ENCODE measurements around the gene RXFP3.

Gene RXFP3

DNA sequence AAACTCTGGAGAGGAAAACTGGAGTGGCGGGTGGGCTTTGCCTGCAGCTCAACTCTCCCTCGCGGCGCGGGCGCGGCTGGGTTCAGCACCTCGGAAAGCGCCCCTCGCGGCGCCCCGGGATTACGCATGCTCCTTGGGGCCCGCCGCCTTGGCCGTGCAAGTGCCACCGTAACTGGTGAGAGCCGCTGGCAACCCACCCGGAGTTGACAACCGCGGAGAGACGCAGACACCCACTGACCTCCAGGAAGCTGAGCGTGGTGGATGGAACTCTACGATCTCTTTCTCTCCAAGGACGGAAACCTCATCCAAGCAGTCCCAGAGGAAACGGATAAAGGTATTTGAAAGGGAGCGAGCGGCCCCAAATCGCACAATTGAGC, 194 bp upstream of the RXFP3 start:
- DNase-seq (ENCODE audit: extremely low read depth, low read depth) = peak; percentile 20
- TF ChIP-seq, protein P1, sequence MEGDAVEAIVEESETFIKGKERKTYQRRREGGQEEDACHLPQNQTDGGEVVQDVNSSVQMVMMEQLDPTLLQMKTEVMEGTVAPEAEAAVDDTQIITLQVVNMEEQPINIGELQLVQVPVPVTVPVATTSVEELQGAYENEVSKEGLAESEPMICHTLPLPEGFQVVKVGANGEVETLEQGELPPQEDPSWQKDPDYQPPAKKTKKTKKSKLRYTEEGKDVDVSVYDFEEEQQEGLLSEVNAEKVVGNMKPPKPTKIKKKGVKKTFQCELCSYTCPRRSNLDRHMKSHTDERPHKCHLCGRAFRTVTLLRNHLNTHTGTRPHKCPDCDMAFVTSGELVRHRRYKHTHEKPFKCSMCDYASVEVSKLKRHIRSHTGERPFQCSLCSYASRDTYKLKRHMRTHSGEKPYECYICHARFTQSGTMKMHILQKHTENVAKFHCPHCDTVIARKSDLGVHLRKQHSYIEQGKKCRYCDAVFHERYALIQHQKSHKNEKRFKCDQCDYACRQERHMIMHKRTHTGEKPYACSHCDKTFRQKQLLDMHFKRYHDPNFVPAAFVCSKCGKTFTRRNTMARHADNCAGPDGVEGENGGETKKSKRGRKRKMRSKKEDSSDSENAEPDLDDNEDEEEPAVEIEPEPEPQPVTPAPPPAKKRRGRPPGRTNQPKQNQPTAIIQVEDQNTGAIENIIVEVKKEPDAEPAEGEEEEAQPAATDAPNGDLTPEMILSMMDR (IDR thresholded peaks at IDR 0.05; ENCODE audit: low read depth, low read length) = no peak; the same call in 1 of the 2 replicates

DNA sequence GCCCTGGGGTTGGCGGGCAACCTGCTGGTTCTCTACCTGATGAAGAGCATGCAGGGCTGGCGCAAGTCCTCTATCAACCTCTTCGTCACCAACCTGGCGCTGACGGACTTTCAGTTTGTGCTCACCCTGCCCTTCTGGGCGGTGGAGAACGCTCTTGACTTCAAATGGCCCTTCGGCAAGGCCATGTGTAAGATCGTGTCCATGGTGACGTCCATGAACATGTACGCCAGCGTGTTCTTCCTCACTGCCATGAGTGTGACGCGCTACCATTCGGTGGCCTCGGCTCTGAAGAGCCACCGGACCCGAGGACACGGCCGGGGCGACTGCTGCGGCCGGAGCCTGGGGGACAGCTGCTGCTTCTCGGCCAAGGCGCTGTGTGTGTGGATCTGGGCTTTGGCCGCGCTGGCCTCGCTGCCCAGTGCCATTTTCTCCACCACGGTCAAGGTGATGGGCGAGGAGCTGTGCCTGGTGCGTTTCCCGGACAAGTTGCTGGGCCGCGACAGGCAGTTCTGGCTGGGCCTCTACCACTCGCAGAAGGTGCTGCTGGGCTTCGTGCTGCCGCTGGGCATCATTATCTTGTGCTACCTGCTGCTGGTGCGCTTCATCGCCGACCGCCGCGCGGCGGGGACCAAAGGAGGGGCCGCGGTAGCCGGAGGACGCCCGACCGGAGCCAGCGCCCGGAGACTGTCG, 976 bp downstream of the RXFP3 start:
- DNase-seq (ENCODE audit: extremely low read depth, low read depth) = no peak

DNA sequence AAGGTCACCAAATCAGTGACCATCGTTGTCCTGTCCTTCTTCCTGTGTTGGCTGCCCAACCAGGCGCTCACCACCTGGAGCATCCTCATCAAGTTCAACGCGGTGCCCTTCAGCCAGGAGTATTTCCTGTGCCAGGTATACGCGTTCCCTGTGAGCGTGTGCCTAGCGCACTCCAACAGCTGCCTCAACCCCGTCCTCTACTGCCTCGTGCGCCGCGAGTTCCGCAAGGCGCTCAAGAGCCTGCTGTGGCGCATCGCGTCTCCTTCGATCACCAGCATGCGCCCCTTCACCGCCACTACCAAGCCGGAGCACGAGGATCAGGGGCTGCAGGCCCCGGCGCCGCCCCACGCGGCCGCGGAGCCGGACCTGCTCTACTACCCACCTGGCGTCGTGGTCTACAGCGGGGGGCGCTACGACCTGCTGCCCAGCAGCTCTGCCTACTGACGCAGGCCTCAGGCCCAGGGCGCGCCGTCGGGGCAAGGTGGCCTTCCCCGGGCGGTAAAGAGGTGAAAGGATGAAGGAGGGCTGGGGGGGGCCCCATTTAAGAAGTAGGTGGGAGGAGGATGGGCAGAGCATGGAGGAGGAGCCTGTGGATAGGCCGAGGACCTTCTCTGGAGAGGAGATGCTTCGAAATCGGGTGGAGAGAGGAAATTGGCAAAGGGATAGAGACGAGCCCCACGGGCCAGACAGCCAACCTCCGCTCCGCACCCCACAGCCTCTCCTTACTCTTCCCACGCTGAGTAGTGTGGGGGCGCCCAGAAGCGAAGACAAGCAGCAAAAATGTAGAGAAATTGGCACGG, 1.7 kb downstream of the RXFP3 start:
- TF ChIP-seq, protein P1 (IDR thresholded peaks at IDR 0.05; ENCODE audit: low read depth, low read length) = no peak
- DNase-seq (ENCODE audit: extremely low read depth, low read depth) = no peak

More for the DNA sequence above, 976 bp downstream of the RXFP3 start:
- TF ChIP-seq, protein P1 (IDR thresholded peaks at IDR 0.05; ENCODE audit: low read depth, low read length) = no peak

DNA sequence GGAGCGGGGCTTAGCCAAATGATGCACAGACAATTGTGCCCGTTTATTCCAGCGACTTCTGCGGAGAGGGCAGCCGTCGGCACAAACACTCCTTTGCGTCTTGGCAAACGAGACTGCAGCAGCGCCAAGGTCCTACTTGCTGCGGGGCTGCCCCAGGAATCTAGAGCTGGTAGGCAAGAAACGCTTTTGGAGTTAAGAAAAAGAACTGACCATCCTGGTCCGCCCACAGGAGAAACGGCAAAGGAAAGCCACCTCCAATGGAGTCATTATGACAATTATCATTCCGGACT, 2.3 kb downstream of the RXFP3 start:
- TF ChIP-seq, protein P1 (IDR thresholded peaks at IDR 0.05; ENCODE audit: low read depth, low read length) = no peak

DNA sequence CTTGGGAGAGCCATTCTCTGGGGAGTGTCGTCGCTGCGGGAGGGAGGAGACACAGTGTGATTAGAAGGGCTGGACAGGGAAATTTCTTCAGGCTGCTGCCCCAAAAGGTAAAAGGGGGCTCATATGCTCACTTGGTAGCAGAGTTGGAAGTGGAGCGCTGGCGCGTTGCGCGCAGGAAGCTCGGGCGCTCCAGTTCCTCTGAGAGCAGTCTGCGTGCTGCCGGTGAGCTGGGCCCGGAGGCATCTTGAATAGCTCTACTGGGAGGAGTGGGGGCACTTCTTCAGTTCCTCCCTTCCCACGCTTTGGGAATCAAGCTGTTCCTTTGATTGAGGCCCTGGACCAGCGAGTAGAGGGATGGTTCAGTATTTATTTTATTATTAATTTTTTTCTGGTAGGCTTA, 2.7 kb downstream of the RXFP3 start:
- DNase-seq (ENCODE audit: extremely low read depth, low read depth) = no peak
- TF ChIP-seq, protein P1 (IDR thresholded peaks at IDR 0.05; ENCODE audit: low read depth, low read length) = no peak

More for the DNA sequence above, 2.3 kb downstream of the RXFP3 start:
- no peak for DNase-seq (ENCODE audit: extremely low read depth, low read depth)

DNA sequence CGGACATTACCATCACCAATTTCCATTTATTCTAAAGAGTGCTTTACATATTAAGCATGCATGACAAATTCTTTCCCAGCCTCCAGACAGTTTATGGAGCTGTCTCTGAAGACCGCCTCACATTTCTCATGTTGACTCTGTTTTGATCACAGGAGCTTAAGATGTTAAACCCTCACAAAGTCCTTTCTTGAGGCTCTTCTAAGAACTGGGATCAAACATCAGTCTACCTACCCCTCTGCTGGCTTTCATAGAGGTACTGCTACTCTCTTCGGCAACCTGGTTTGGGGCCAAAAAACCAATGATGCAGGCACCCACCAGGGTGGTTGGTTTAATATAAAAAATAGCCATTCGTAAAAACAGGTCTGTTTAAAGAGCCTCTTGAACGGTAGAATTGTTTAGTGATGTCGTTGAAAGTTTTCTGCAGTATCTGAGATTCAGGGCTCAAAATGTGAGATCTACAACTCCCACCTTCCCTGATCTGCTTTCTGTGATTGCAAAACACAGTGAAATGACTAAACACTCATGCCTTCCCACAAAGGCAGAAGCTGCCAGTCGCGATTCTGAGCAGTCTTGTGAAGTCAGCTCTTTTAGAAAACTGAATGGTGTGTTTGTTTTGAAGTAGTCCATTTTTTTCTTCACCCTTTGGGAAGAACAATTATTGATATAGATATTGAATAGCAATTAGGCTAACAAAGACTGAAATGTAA, 3.5 kb downstream of the RXFP3 start:
- TF ChIP-seq, protein P1 (IDR thresholded peaks at IDR 0.05; ENCODE audit: low read depth, low read length) = no peak
- no peak for DNase-seq (ENCODE audit: extremely low read depth, low read depth)

DNA sequence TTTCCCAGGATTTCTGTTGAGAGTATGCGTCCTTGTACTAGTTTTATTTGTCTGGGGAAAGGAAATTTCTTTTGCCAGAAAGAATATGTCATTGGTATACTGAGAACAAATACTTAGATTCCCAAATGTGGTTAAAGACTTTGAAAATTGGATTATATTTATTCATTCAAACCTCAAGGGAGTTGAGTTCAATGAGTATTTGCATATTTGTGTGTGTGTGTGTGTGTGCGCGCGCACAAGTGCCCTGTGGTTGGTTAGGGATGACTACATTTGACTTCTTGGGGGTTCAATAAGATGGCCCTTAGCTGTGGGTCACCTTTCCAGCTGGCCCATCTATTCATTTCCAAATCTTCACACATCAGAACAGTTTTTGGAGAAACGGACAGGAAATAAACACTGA, 4.9 kb downstream of the RXFP3 start:
- TF ChIP-seq, protein P1 (IDR thresholded peaks at IDR 0.05; ENCODE audit: low read depth, low read length) = no peak
- no peak for DNase-seq (ENCODE audit: extremely low read depth, low read depth)
